KMS-11 (cell line): ENCODE measurements around the gene PLEKHN1.

ENCODE experiments used
- H2AFZ ChIP-seq: fragments of 200-600 bp; sonication (generic); 2 replicates; pipeline ENCODE4 v1.6.1; 2016; ENCODE audit warnings: antibody characterized with exemption, mixed run types, low read depth
- H3K27ac ChIP-seq: fragments of 200-600 bp; sonication (generic); 2 replicates; pipeline ENCODE4 v1.6.1; 2016; ENCODE audit warnings: mild to moderate bottlenecking, mixed run types
- H3K27me3 ChIP-seq: fragments of 200-600 bp; sonication (generic); 2 replicates; pipeline ENCODE4 v1.6.1; 2017; ENCODE audit warnings: mild to moderate bottlenecking, low read depth, mixed run types, moderate library complexity; ENCODE audit not compliant: insufficient read depth
- H3K36me3 ChIP-seq: fragments of 200-600 bp; sonication (generic); 2 replicates; pipeline ENCODE4 v1.6.1; 2017; ENCODE audit warnings: mild to moderate bottlenecking, mixed run types; ENCODE audit not compliant: insufficient read depth
- H3K4me1 ChIP-seq: fragments of 200-600 bp; sonication (generic); 2 replicates; pipeline ENCODE4 v1.6.1; 2016; ENCODE audit warnings: mild to moderate bottlenecking, low read depth, mixed run types; ENCODE audit not compliant: poor library complexity, severe bottlenecking
- H3K4me2 ChIP-seq: fragments of 200-600 bp; sonication (generic); 2 replicates; pipeline ENCODE4 v1.7.0; 2016; ENCODE audit warnings: mild to moderate bottlenecking, mixed run types
- H3K4me3 ChIP-seq: fragments of 200-600 bp; sonication (generic); IDR thresholded peaks from 2 replicates; pipeline ENCODE4 v1.6.1; 2017; ENCODE audit warnings: low read depth, low read length, mixed read lengths; ENCODE audit not compliant: insufficient read depth
- H3K79me2 ChIP-seq: fragments of 200-600 bp; sonication (generic); 2 replicates; pipeline ENCODE4 v1.6.1; 2016; ENCODE audit warnings: low read depth, mixed run types; ENCODE audit not compliant: insufficient read depth
- H3K9ac ChIP-seq: fragments of 200-600 bp; sonication (generic); 2 replicates; pipeline ENCODE4 v1.6.1; 2016; ENCODE audit warnings: mild to moderate bottlenecking, mixed run types
- H4K20me1 ChIP-seq: fragments of 200-600 bp; sonication (generic); 2 replicates; pipeline ENCODE4 v1.6.1; 2016; ENCODE audit warnings: mild to moderate bottlenecking, mixed run types; ENCODE audit not compliant: insufficient read depth
- TF ChIP-seq, protein P1 (sequence below): fragments of 200-600 bp; sonication (generic); conservative IDR thresholded peaks from 2 replicates; pipeline ENCODE4 v1.6.1; 2017; ENCODE audit warnings: low read depth, mild to moderate bottlenecking, antibody characterized with exemption, low read length, moderate library complexity, mixed read lengths

The PLEKHN1 gene

GRCh38 chr1:956636-957035 lies 9.6 kb upstream of the PLEKHN1 start:
- Histone ChIP-seq H3K36me3 (peaks cover 10% of the 10 kb centered on the region; the same call in 1 of the 2 replicates), H3K4me1 (peaks cover 18% of the 10 kb centered on the region), H3K27me3 (no peaks in the 10 kb centered on the region; the same call in 1 of the 2 replicates), H3K9ac (no peak overlapping the region), H4K20me1 (no peaks in the 10 kb centered on the region), H3K27ac (no peak overlapping the region), H3K79me2 (peaks cover 22% of the 10 kb centered on the region), H3K4me2 (no peak overlapping the region), H2AFZ (no peak overlapping the region), H3K4me3 (no peak overlapping the region)
- TF ChIP-seq, protein P1, sequence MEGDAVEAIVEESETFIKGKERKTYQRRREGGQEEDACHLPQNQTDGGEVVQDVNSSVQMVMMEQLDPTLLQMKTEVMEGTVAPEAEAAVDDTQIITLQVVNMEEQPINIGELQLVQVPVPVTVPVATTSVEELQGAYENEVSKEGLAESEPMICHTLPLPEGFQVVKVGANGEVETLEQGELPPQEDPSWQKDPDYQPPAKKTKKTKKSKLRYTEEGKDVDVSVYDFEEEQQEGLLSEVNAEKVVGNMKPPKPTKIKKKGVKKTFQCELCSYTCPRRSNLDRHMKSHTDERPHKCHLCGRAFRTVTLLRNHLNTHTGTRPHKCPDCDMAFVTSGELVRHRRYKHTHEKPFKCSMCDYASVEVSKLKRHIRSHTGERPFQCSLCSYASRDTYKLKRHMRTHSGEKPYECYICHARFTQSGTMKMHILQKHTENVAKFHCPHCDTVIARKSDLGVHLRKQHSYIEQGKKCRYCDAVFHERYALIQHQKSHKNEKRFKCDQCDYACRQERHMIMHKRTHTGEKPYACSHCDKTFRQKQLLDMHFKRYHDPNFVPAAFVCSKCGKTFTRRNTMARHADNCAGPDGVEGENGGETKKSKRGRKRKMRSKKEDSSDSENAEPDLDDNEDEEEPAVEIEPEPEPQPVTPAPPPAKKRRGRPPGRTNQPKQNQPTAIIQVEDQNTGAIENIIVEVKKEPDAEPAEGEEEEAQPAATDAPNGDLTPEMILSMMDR = no peak

GRCh38 chr1:958823-959730 lies 7.2 kb upstream of the PLEKHN1 start, which contains the start of gene NOC2L:
Gene NOC2L (minus strand): TSS chr1:959256. CDS start chr1:959240, 16 bp downstream.
- Histone ChIP-seq H4K20me1 (no peaks in the 10 kb centered on the region), H3K9ac (peak within 1 kb of the TSS; percentile 72), H2AFZ (peak within 1 kb of the TSS; percentile 57), H3K4me2 (peak within 1 kb of the TSS; percentile 50), H3K4me1 (peaks cover 18% of the 10 kb centered on the region), H3K36me3 (peaks cover 10% of the 10 kb centered on the region; the same call in 1 of the 2 replicates), H3K27me3 (no peaks in the 10 kb centered on the region; the same call in 1 of the 2 replicates), H3K4me3 (peak within 1 kb of the TSS; percentile 85), H3K27ac (0 out of 2 replicates have a peak within 1 kb of the TSS, but pooled peaks have one; percentile 25), H3K79me2 (peaks cover 22% of the 10 kb centered on the region)
- TF ChIP-seq, protein P1 = no peak

GRCh38 chr1:959731-960362 lies 6.4 kb upstream of the PLEKHN1 start:
- H3K27me3 ChIP-seq = no peaks in the 10 kb centered on the region; the same call in 1 of the 2 replicates
- no peak overlapping the region for H3K27ac ChIP-seq
- peaks cover 22% of the 10 kb centered on the region for H3K79me2 ChIP-seq
- no peak overlapping the region for H3K4me3 ChIP-seq
- no peaks in the 10 kb centered on the region for H4K20me1 ChIP-seq
- H2AFZ ChIP-seq = peak overlapping the region; percentile 57; the same call in 1 of the 2 replicates
- H3K9ac ChIP-seq = peak overlapping the region; percentile 22; the same call in 1 of the 2 replicates
- H3K36me3 ChIP-seq = peaks cover 10% of the 10 kb centered on the region; the same call in 1 of the 2 replicates
- peaks cover 18% of the 10 kb centered on the region for H3K4me1 ChIP-seq
- TF ChIP-seq, protein P1 = no peak
- H3K4me2 ChIP-seq = no peak overlapping the region

GRCh38 chr1:960363-961131 lies 5.7 kb upstream of the PLEKHN1 start, which contains the start of gene KLHL17:
Gene KLHL17 (plus strand): TSS chr1:960584. CDS start chr1:960694, 110 bp downstream.
- peaks cover 5% of the 10 kb centered on the region; the same call in 1 of the 2 replicates for H3K36me3 ChIP-seq
- H3K4me3 ChIP-seq = no peak within 1 kb of the TSS
- H3K4me2 ChIP-seq = peak within 1 kb of the TSS; percentile 17; the same call in 1 of the 2 replicates
- H3K9ac ChIP-seq = peak within 1 kb of the TSS; percentile 22; the same call in 1 of the 2 replicates
- H3K79me2 ChIP-seq = peaks cover 22% of the 10 kb centered on the region
- peaks cover 21% of the 10 kb centered on the region for H3K4me1 ChIP-seq
- no peaks in the 10 kb centered on the region for H4K20me1 ChIP-seq
- H2AFZ ChIP-seq = peak within 1 kb of the TSS; percentile 57; the same call in 1 of the 2 replicates
- TF ChIP-seq, protein P1 = no peak
- H3K27me3 ChIP-seq = no peaks in the 10 kb centered on the region; the same call in 1 of the 2 replicates
- H3K27ac ChIP-seq = no peak within 1 kb of the TSS
